NT2/D1 (cell line): Measurements from ENCODE around the gene PTPDC1.

Source experiments
- SUZ12 ChIP-seq: IDR thresholded peaks from 2 replicates; pipeline ENCODE4 v1.6.1; 2011; ENCODE audit not compliant: insufficient read length, insufficient read depth; ENCODE audit errors: extremely low read depth
- YY1 ChIP-seq: IDR thresholded peaks from 2 replicates; pipeline ENCODE4 v1.6.1; 2011; ENCODE audit not compliant: insufficient read length, insufficient read depth
- ZNF274 ChIP-seq: IDR thresholded peaks from 2 replicates; pipeline ENCODE4 v1.6.1; 2011; ENCODE audit warnings: mild to moderate bottlenecking, low read depth, low read length

GRCh38 chr9:94054716-94055115 lies 29.5 kb upstream of the PTPDC1 start:
- TF ChIP-seq SUZ12: no peak
- no peak for TF ChIP-seq ZNF274
- TF ChIP-seq YY1: no peak
